ENCODE data around the gene PAK4. TPM values are rescaled to one million over a fixed set of nuclear protein-coding genes. Genes with fewer than 3 reads are reported as not detected.

The PAK4 gene
- total and polyA plus RNA-seq, 2 of the 8 experiments (the other 6 are each of a cell fraction or from before 2014, with no cell fraction given) = 50.7 to 64.4 TPM

- H3K79me1 ChIP-seq (ENCODE audit: low read depth, low read length) = no peaks in the 10 kb centered on the region
- H3K27me3 ChIP-seq (replicated peaks in 1 of 4; ENCODE audit: control insufficient read depth in 3 of 4, extremely low read depth in 1 of 4, insufficient read depth in 3 of 4, low read length in 3 of 4) = no peaks in the 10 kb centered on the region; a peak in 1 of 7 replicates
- no peak overlapping the region for H4K91ac ChIP-seq (replicated peaks; ENCODE audit: insufficient read length, low read length)
- POLR2A ChIA-PET (ENCODE audit: partially characterized antibody) = no interaction called here
- H3K23me2 ChIP-seq (ENCODE audit: low read depth, low read length) = no peaks in the 10 kb centered on the region
- no peak overlapping the region for H4K8ac ChIP-seq (ENCODE audit: extremely low read depth, insufficient read depth, low read length)
- H3K4ac ChIP-seq (replicated peaks; ENCODE audit: insufficient read length, low read depth, low read length) = no peak overlapping the region
- no peak overlapping the region for H2BK12ac ChIP-seq (ENCODE audit: low read depth, low read length)
- CTCF ChIA-PET (ENCODE audit: partially characterized antibody) = interaction anchor here (1.4 to 3.5 kb wide), 3 partner anchors 9 to 74 kb away, joined by 7 to 14 read pairs (median 11); no protein-coding TSS in a partner anchor
- H2AFZ ChIP-seq (ENCODE audit: low read length) = no peak overlapping the region
- H3K9ac ChIP-seq (replicated peaks in 1 of 4; ENCODE audit: extremely low read depth in 1 of 4, low read depth in 3 of 4, low read length in 3 of 4) = no peak overlapping the region
- H3K9me3 ChIP-seq (ENCODE audit: insufficient read depth in 2 of 2, low read depth in 1 of 2, low read length in 1 of 2) = no peaks in the 10 kb centered on the region
- H3K36me3 ChIP-seq (ENCODE audit: control insufficient read depth in 2 of 4, insufficient read depth in 4 of 4, low read length in 3 of 4) = no peaks in the 10 kb centered on the region
- H2BK120ac ChIP-seq (replicated peaks; ENCODE audit: low read depth, low read length) = no peak overlapping the region
- WGBS, 2 experiments (ENCODE audit: extremely low coverage in 1 of 2, insufficient coverage in 1 of 2, insufficient read length in 1 of 2, insufficient replicate concordance in 2 of 2, low coverage in 1 of 2, low lambda C conversion rate in 2 of 2, missing lambda C conversion rate in 1 of 2) = 93% methylated on average over 9 of the region's 10 CpGs; no CpG with 5 or more reads in 1 of the 2 experiments
- no peaks in the 10 kb centered on the region for H3K79me2 ChIP-seq (ENCODE audit: control insufficient read depth in 1 of 2, insufficient read depth in 2 of 2, low read length in 2 of 2)
- no peak for FAIRE-seq
- peaks cover 0 to 5% (median 0%) of the 10 kb centered on the region in 4 experiments; a peak in 3 of 7 replicates for H3K4me1 ChIP-seq (replicated peaks in 1 of 4; ENCODE audit: control insufficient read depth in 3 of 4, insufficient read depth in 4 of 4, low read length in 3 of 4)
- H3K27ac ChIP-seq (ENCODE audit: low read depth, low read length) = no peak overlapping the region
- no peak overlapping the region for H2BK5ac ChIP-seq (ENCODE audit: low read depth, low read length)
- H3K4me2 ChIP-seq (ENCODE audit: insufficient read depth in 1 of 2, low read depth in 2 of 2, low read length in 2 of 2) = no peak overlapping the region
- DNase-seq (ENCODE audit: low read depth in 1 of 2, low spot score in 2 of 2) = no peak
- no peak overlapping the region for H3K18ac ChIP-seq (ENCODE audit: extremely low read depth, low read length)
- no peak overlapping the region for H2BK20ac ChIP-seq (ENCODE audit: low read length)
- H2AK5ac ChIP-seq (ENCODE audit: low read depth, low read length) = no peak overlapping the region
- H3K56ac ChIP-seq (replicated peaks; ENCODE audit: insufficient read length, low read depth, low read length) = no peak overlapping the region
- no peak overlapping the region for H3K14ac ChIP-seq (ENCODE audit: insufficient read length)
- no peak overlapping the region for H3K4me3 ChIP-seq (ENCODE audit: extremely low read depth in 1 of 4, insufficient read depth in 2 of 4, low read depth in 3 of 4, low read length in 4 of 4)
- H4K20me1 ChIP-seq (replicated peaks in 1 of 2; ENCODE audit: control insufficient read depth in 1 of 2, insufficient read depth in 2 of 2, low read length in 2 of 2) = no peaks in the 10 kb centered on the region
- no peak overlapping the region for H4K5ac ChIP-seq (ENCODE audit: insufficient read length, low read depth, low read length)
- no peak overlapping the region for H2BK15ac ChIP-seq (ENCODE audit: low read length)
- no peak overlapping the region for H3K23ac ChIP-seq (ENCODE audit: insufficient read length)
- TF ChIP-seq RBBP5 (IDR thresholded peaks at IDR 0.05; ENCODE audit: borderline replicate concordance, low read depth, low read length) (no peak), HDAC6 (IDR thresholded peaks at IDR 0.05; ENCODE audit: low read depth, low read length) (no peak), BRCA1 (IDR thresholded peaks at IDR 0.05; ENCODE audit: low read depth, low read length) (no peak), JUN (IDR thresholded peaks at IDR 0.05; ENCODE audit: low read depth, low read length) (no peak), POLR2AphosphoS5 (IDR thresholded peaks at IDR 0.05; ENCODE audit: low read depth, low read length) (no peak), KDM4A (IDR thresholded peaks at IDR 0.05; ENCODE audit: low read depth, low read length, severe bottlenecking) (no peak), RAD21 (IDR thresholded peaks at IDR 0.05 in 1 of 2, conservative IDR thresholded peaks at IDR 0.05 in 1 of 2; ENCODE audit: low read depth in 2 of 2, low read length in 2 of 2) (no peak), HDAC2 (IDR thresholded peaks at IDR 0.05; ENCODE audit: borderline replicate concordance in 1 of 2, low read depth in 2 of 2, low read length in 2 of 2) (no peak), KDM1A (IDR thresholded peaks at IDR 0.05; ENCODE audit: borderline replicate concordance, low read length) (no peak), SP4 (IDR thresholded peaks at IDR 0.05; ENCODE audit: low read length) (no peak), USF2 (IDR thresholded peaks at IDR 0.05; ENCODE audit: low read length) (no peak), NRF1 (IDR thresholded peaks at IDR 0.05; ENCODE audit: low read depth, low read length) (no peak)
These were observed 12.4 kb upstream of the PAK4 start for GRCh38 chr19:39113199-39113598.
